NCI-H510A treated with DMSO at 0.1 percent for 48 hours (cell line): ENCODE results near the gene GOT1.

Experiments
- DNase-seq: peaks from one replicate; lab custom pipeline; 2025; lab: John Stamatoyannopoulos, UW

Gene GOT1

GRCh38 chr10:99395750-99396445 is 34.5 kb downstream of the GOT1 start:
- DNase-seq = peak; percentile 94

GRCh38 chr10:99394761-99395386 is 35.5 kb downstream of the GOT1 start:
- peak; percentile 88 for DNase-seq

DNA sequence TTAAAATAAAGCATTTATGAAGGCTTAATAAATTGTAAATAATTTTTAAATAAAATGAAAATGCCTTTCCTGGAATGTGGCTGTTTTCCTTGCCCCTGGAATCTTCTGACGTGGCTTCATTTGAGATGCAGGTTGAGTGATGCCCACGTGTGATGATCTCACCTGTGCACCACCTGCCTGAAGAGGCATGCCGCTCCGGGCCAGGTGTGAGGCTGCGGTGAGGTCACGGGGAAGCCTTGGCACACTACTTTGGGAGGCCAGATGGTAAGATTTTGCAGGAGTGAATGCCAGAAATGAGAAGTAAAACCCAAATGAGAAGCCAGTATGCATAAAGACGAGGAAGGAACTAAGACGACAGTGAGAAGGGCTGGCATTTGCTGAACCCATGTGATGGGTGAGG is 36.2 kb downstream of the GOT1 start:
- DNase-seq = peak; percentile 59

DNA sequence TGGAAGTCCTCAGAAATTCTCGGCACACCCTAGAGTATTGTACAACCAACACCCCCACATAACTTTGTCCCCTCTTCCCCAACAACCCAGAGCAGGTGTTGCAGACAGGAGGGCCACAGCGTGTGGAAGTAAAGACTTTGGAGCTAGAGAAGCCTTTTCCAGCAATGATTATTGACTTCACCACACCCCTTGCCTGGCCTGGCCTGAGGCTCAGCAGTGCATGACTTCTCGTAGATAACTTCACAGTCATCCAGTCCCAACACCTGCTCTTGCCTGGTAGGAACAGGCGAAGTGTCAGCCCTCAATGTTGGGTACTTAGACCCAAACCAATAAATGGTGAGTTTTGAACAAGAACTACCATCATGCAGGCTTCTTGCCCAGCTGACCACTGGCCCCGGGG is 36.7 kb downstream of the GOT1 start:
- peak; percentile 21 for DNase-seq

DNA sequence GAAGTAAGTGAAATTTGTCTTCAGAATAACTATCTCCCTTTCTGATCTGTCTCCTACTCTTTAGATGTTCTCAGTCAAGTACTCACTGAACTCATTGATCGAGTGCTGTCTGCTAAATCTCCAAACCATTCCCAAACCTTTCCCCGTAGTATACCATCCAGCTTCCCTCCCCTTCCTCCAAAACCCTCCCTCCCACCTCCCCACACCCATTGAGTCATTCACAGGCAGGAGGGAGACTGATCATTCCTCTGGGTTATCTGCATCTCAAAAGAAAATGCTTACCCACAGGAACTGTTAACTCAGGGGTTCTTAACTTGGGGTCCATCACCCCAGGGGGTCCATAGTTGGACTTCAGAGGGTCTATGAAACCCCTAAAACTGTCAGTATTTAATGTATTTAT is 37.4 kb downstream of the GOT1 start:
- no peak for DNase-seq

DNA sequence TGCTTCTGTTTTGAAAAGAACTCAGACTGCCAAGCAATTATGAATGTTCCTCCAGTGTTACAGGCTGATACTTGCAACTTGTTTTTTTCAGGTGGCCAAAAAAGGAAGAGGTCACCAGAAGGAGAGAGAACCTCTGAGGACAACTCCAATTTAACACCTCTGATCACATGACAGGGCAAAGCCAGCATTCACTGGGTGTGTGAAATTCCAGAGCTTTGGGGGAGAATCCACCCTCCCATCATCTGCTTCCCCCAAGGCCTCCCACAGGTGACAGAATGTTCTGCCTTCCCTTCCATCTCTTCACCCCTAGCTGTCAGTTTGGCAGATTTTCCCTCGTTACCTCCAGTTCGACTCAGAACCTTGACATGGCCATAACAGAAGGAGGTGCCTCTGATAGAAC is 39.1 kb downstream of the GOT1 start:
- DNase-seq = no peak

- DNase-seq = no peak
These were observed 40.5 kb downstream of the GOT1 start for GRCh38 chr10:99389729-99390480.

DNA sequence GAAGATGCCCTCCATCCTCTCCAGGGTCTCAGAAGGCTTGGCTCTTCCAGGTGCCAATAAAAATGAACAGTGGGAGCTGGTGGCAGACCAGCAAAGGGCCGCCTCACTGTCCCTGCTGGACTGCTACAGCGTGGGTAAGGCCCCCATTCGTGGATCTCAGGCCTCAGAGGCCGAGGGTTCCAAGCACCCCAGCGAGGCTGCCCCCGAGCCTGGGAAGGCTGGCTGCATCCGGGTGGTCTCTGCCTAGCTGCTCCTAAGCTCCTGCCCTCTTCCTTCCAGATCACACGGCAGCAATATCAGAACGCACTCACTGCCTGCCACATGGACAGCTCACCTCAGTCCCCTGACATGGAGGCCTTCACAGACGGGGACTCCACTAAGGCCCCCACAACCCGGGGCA is 42.9 kb downstream of the GOT1 start:
- no peak for DNase-seq

GRCh38 chr10:99387071-99387470 is 43.4 kb downstream of the GOT1 start:
- no peak for DNase-seq

DNA sequence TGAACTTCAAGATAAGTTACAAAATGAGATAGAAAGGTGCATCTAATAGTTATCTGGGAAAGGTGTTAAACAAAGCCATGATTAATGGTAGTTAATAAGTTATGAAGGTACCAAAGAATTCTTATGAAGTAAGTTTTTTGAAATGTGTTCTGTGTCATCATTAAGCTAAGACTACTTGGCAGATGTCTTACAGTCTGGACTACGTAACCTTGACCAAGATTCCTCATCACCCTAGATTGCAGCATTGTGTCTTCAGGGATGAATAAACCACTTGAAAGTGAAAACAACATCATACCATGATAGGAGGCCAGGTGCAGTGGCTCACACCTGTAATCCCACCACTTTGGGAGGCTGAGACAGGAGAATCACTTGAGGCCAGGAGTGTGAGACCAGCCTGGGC is 48.2 kb downstream of the GOT1 start:
- DNase-seq = no peak

DNA sequence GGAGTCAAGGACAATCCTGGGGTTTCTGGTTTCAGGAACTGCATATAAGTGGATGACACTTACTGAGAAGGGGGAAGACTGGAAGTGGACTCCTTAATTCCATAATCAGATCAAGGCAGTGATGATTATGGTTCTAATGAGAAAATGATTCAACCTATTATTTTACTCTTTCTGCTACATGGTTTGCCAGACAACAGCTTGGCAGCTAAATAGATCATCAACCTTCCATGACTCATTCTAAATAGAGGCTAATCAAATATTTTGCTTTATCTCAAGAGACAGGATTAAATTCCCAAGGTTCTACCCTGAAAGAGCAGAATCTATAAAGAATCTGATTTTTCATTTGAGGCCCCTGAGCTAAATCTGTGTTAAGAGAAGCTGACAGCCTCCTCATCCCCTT is 55.0 kb downstream of the GOT1 start:
- no peak for DNase-seq

- DNase-seq = no peak
These were observed 55.5 kb downstream of the GOT1 start for GRCh38 chr10:99374972-99375371.

DNA sequence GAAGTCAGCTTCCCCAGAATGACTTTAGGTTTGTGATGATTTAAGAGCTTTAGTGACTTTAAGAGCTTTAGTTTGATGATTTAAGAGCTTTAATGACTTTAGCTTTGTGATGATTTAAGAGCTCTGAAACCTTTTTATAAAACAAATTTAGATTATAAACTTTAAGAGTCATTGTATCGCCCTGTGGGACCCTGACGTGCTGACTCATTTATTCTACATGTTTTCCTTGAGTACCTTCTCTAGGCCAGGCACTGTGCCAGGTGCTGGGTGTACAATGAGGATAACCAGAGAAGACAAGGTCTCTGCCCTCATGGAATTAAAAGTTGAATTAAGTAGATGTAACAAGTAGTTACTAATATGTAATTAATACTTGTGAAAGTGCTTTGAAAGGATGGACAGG is 55.9 kb downstream of the GOT1 start:
- DNase-seq = no peak

GRCh38 chr10:99372546-99373271 is 57.7 kb downstream of the GOT1 start:
- no peak for DNase-seq

DNA sequence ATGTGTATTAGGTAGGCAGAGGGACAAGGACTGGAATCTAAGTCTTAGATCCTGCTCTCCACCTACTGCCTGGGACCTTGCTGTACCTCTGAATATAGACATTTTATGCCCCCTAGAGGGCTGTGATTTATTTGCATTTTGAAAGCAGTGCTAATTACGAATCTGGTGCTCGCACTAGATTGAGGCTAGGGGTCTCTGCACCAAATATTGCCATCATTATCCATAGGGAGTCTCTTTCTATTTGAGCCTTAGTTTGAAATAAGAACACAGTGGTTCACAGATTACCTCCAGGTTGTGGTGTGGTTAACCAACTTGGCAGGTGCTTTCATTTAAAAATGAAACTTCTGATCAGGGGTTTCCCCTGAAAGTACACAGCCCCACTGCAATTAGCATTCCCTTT is 59.4 kb downstream of the GOT1 start:
- DNase-seq = peak; percentile 38

- no peak for DNase-seq
These were observed 60.9 kb downstream of the GOT1 start for GRCh38 chr10:99369551-99369950.

- no peak for DNase-seq
These were observed 61.3 kb downstream of the GOT1 start for GRCh38 chr10:99369126-99369525.

DNA sequence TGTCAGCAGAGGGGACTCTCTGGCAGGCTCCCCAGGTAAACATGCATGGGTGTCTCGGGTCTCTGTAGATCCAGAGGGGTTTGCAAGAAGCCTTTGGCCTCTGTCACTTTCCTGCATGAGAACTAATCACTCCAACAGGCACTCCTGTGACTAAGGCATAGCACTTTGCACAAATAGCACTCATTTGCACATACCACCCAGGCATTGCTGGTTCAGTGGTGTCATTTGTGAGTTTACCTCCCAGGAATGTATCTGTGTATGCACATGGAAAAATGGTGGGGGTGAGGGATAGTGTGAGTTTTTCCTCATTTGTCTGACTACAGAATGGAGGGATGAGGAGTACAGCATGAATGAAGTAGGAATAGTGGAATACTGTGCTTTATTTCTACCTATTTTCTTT is 61.8 kb downstream of the GOT1 start:
- DNase-seq = no peak

- no peak for DNase-seq
These were observed 63.8 kb downstream of the GOT1 start for GRCh38 chr10:99366666-99367065.

GRCh38 chr10:99365736-99366135 is 64.7 kb downstream of the GOT1 start:
- DNase-seq = no peak

DNA sequence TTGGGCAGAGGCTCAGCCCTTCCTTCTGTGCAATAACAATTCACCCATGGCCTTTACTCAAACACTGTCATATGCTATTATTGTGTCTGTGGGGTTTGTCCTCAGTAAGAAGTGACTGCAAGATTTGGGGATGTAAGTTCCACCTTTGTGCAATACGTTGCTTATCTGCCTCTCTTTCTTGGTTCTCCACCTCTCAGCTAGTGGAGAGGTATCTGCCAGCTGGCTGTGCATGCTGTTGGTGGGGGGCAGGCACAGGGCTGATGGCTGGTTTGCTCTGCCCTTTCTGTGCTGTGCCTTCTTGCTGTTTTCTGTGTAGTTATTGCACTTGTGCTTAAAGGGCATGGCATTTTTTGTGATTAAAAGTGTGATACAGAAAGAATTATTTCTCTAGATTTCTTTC is 65.1 kb downstream of the GOT1 start:
- DNase-seq = no peak

GRCh38 chr10:99364125-99364524 is 66.3 kb downstream of the GOT1 start:
- DNase-seq = no peak

GRCh38 chr10:99360934-99361333 is 69.5 kb downstream of the GOT1 start:
- DNase-seq = no peak
